ENCODE results near the gene ATG16L2. TPM values are rescaled to one million over a fixed set of nuclear protein-coding genes. Genes with fewer than 3 reads are reported as not detected.

ATG16L2 gene
- total and polyA plus RNA-seq, 2 donors (not counting 3 experiments of a cell fraction or from before 2014, with no cell fraction given), result 26.5 to 30.5 TPM

- H3K9me3 ChIP-seq (replicated peaks; ENCODE audit: control insufficient read depth, insufficient read depth, low read length), result no peaks in the 10 kb centered on the region
- H3K9ac ChIP-seq (replicated peaks; ENCODE audit: extremely low read depth, insufficient read depth, low read length), result no peak overlapping the region
- no peak for DNase-seq (ENCODE audit: low read depth, low spot score)
- CTCF ChIA-PET, result interaction anchor here (1.1 to 1.4 kb wide), 4 partner anchors 20 to 370 kb away, joined by 3 to 9 read pairs (median 3); no protein-coding TSS in a partner anchor
- POLR2A ChIA-PET, result no interaction called here
- no peak for TF ChIP-seq POLR2AphosphoS5 (IDR thresholded peaks at IDR 0.05; ENCODE audit: insufficient read depth, low read depth, low read length)
- no peak for TF ChIP-seq EZH2 (IDR thresholded peaks at IDR 0.05; ENCODE audit: borderline replicate concordance, low read depth, low read length, severe bottlenecking)
- TF ChIP-seq, protein P1, sequence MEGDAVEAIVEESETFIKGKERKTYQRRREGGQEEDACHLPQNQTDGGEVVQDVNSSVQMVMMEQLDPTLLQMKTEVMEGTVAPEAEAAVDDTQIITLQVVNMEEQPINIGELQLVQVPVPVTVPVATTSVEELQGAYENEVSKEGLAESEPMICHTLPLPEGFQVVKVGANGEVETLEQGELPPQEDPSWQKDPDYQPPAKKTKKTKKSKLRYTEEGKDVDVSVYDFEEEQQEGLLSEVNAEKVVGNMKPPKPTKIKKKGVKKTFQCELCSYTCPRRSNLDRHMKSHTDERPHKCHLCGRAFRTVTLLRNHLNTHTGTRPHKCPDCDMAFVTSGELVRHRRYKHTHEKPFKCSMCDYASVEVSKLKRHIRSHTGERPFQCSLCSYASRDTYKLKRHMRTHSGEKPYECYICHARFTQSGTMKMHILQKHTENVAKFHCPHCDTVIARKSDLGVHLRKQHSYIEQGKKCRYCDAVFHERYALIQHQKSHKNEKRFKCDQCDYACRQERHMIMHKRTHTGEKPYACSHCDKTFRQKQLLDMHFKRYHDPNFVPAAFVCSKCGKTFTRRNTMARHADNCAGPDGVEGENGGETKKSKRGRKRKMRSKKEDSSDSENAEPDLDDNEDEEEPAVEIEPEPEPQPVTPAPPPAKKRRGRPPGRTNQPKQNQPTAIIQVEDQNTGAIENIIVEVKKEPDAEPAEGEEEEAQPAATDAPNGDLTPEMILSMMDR (IDR thresholded peaks at IDR 0.05; ENCODE audit: extremely low read depth in 1 of 2, insufficient read depth in 1 of 2, low read depth in 1 of 2, low read length in 2 of 2), result no peak
- TF ChIP-seq POLR2A (IDR thresholded peaks at IDR 0.05; ENCODE audit: low read depth, low read length), result no peak
- TF ChIP-seq JUN (IDR thresholded peaks at IDR 0.05; ENCODE audit: borderline replicate concordance, insufficient read depth, insufficient read length, low read depth), result no peak
- no peak for TF ChIP-seq GATA2 (IDR thresholded peaks at IDR 0.05; ENCODE audit: insufficient read depth, insufficient read length, low read depth, low read length)
- no peak for TF ChIP-seq FOS (IDR thresholded peaks at IDR 0.05; ENCODE audit: borderline replicate concordance, insufficient read depth, low read length)
- TF ChIP-seq, protein P2, sequence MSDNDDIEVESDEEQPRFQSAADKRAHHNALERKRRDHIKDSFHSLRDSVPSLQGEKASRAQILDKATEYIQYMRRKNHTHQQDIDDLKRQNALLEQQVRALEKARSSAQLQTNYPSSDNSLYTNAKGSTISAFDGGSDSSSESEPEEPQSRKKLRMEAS (IDR thresholded peaks at IDR 0.05; ENCODE audit: insufficient read depth, insufficient read length), result no peak
- no peak for TF ChIP-seq MYC (IDR thresholded peaks at IDR 0.05; ENCODE audit: low read depth, low read length)
- dilution Hi-C loops (cut with MboI; ENCODE audit: extremely low pct_ligation_motif_present, low sequenced_read_pairs) (no loop called here), intact Hi-C loops (cut with micrococcal nuclease) (no loop called here)
- no peaks in the 10 kb centered on the region for H3K9me1 ChIP-seq (replicated peaks; ENCODE audit: control insufficient read depth, extremely low read depth, insufficient read depth, low read length)
- BruUV-seq (replicated peaks), result no TSS peak
- H2AFZ ChIP-seq (ENCODE audit: low read depth, low read length), result no peak overlapping the region
- FAIRE-seq, result no peak
- H3K36me3 ChIP-seq (ENCODE audit: control insufficient read depth in 2 of 2, extremely low read depth in 1 of 2, insufficient read depth in 2 of 2, low read length in 2 of 2), result peaks cover 0 to 4% of the 10 kb centered on the region in 2 experiments
- H3K4me2 ChIP-seq (ENCODE audit: insufficient read depth, low read length), result no peak overlapping the region
- H3K27me3 ChIP-seq (ENCODE audit: control insufficient read depth in 2 of 2, insufficient read depth in 2 of 2, low read length in 2 of 2), result no peaks in the 10 kb centered on the region
- H3K79me2 ChIP-seq (ENCODE audit: control insufficient read depth, insufficient read depth, low read length), result peaks cover 9% of the 10 kb centered on the region
- no peaks in the 10 kb centered on the region for H4K20me1 ChIP-seq (replicated peaks; ENCODE audit: control insufficient read depth, extremely low read depth, insufficient read depth, low read length)
- no peak overlapping the region for H3K27ac ChIP-seq (ENCODE audit: insufficient read depth, low read depth, low read length)
- H3K4me3 ChIP-seq (replicated peaks in 1 of 3; ENCODE audit: insufficient read depth in 1 of 3, low read depth in 1 of 3, low read length in 3 of 3), result no peak overlapping the region
- peaks cover 5% of the 10 kb centered on the region for H3K4me1 ChIP-seq (ENCODE audit: control insufficient read depth, extremely low read depth, insufficient read depth, low read length)
Observed at GRCh38 chr11:72807792-72808191, 6.4 kb upstream of the ATG16L2 start.

Data from endothelial cell of umbilical vein (primary cell).